Measurements from ENCODE around the gene SNAP25.

SNAP25 gene

DNA sequence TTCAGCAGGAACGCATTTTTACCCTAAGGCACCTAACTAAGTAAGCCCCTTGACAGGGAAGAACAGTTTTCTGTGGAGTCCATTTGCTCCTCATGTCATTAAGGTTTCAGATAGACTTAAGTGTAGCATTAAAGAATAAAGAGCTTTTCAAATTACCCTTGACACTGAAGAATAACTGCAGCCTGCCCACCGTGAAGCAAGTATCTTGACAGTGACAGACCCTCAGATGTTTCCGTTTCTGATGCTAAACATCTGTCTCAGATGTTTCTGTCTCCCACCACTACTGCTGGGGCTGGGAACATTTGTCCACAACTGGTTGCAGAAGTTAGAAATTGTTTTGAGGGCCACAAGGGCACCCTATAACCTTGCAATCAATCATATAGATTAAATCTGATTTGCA is 50.0 kb downstream of the SNAP25 start:
- no peak for DNase-seq

DNA sequence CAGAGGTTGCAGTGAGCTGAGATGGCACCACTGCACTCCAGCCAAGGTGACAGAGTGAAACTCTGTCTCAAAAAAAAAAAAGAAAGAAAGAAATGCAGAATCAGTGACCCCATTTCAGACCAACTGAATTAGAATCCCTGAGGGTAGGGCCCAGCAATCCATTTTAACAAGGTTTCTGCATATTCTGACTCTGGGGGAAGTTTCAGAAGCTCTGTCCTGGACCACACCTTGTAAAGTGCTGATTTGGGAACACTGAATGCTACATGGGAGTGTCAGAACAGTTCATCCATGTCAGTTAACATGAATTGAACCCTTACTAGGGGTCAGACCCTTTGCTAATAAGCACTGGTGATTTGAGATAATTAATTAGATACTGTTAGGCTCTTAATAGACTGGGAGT is 52.0 kb downstream of the SNAP25 start:
- DNase-seq = no peak

DNA sequence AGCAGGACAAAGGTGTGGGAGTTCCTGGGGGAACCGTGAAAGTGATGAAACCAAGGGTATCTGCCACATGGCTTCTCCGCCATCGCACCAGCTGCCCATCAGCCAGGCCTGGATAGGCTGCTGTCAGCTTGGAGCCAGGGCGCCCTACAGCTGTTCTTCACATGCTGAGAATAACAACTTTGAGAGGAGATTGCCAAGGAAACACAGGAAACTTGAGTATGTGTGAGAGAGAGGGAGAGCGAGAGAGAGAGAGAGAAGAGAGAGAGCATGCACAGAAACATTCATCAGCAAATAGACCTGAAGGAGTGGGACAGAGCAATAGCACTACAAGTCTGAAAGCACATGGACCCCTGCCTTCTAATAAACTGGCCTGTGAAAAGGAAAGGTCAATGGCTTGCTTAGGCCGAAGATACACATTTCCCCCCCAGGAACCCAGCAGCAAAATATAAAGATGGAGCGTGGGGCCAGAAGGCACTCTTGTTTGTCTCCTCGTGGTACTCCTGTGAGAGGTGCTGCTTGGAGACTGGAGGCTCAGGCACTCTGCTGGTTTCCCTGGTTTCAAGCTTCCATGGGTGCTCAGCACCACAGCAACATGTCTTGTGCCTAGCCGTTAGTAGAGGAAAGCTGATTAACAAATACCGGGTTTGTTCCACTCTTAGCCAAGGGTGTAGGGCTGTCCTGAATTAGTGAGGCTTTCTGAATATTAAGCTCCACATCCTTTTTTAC is 53.0 kb downstream of the SNAP25 start:
- DNase-seq = no peak

DNA sequence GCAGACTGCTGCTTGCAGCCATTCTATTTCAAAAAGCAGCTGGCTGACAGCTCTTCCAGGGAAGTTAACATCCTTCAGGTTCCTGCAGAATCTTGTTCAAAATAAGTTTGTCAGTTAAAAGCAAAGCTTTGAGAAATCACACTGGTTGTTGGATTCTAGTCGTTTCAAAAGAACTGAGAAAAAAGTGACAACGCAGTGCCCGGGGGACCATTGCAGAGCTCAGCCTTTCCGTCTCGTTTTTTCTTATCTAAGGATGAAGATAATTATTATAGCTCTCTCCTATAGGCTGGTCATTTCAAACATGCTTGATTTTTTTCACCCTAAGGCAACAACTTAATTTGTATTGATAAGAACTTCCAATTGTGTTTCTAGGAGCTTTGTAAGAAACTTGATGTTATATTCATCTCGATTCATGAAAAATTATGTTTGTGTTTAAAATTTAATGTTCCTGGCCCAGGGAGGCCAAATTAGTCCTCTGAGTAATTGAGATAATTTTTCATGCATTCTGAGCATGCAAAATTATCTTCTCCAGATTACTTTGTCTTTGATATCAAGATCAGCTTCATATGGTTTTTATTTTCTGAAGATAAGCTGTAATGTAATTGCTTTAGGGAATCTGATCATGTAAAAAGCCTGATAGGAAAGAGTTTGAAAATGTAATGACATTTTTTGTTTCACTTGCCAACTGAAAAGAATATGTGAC is 58.4 kb downstream of the SNAP25 start:
- DNase-seq = no peak

DNA sequence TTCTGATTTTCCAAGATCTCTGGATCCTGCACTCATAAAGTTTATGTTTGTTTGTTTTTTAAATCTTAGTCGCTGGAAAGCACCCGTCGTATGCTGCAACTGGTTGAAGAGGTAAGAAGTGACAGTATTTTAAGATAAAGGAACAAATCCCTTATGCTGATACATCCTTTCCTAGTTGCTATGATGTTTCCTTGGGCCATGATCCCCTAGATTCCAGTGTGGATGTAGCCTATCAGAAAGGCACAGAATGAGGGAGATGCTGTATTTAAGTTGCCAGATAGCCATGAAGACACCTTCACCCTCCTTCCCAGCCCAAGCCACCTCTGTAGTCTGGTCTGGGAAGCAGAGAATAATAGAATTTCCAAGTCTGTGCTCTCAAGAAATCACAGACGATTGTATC is 59.0 kb downstream of the SNAP25 start:
- DNase-seq = no peak

DNA sequence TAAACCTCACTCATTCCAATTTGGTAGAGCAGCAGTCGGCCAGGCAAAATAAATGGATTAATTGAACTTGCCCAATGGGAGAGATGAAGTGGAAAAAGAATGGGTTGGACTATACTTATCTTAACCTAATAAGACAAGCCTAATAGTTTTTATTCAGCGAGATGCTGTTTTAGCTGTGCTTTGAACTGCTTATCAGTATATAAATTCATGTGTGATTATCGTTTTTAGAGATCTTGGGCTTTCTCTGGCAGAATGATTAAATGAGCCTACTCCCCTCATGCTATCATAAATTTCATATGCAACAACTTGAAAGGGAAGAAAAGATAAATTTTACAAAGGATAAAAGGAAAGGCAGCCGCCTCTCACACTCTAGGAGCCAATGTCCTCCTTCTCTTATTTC is 59.8 kb downstream of the SNAP25 start:
- no peak for DNase-seq

DNA sequence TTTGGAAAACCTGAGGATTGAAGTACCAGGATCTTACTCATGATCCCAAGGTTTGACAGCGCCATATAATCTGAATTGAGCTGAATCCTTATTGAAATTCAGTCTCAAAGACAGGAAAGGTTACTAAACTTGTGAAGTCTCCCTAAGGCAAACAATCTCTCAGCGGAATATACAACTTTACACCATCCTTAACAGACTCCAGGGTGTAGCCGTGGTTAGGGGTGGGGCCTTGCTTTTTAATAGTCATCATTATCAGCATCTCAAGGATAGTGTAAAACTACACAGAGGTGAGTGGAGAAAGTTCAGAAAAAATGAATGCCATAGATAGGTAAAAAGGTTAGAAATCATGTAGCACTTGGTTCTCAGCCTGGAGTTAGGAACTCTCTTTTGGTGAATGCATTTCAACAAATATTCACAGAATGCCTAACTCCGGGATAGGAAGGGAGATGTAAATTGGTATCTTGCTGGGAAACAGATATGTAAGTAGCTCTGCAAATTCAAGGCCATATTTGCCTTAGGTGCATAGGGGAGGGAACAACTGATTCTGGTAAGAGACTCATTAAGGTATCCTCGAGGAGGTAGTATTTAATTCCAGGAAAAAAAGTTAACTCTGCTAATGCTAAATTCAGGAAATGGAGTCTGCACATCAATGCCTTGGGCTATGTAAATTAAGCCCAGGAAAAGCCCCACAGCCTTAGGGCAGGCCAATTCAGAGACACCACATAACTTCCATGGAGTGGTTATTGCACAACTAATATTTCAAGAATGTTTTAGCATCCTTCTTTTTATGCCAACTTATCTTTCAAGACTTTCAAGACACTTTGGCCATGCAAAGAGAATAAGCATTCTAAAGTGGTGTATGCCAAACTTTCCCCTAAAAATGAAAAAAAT is 61.6 kb downstream of the SNAP25 start:
- DNase-seq = no peak

DNA sequence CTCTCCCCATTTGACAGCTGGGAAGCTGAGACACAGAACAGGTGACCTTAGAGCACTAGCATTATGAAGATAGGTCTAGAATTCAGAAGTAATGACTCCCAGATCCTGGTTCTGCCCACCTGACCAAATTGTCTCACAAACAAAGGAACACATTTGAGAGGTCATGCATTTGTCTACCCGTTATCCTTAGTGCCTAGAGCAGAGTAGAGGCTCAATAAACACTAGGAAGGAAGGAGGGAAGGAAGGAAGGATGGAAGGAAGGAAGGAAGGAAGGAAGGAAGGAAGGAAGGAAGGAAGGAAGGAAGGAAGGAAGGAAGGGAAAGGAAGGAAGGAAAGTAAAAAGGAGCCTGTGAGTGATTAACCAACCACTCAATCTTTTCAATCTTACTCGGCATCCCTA is 63.3 kb downstream of the SNAP25 start:
- DNase-seq = no peak

DNA sequence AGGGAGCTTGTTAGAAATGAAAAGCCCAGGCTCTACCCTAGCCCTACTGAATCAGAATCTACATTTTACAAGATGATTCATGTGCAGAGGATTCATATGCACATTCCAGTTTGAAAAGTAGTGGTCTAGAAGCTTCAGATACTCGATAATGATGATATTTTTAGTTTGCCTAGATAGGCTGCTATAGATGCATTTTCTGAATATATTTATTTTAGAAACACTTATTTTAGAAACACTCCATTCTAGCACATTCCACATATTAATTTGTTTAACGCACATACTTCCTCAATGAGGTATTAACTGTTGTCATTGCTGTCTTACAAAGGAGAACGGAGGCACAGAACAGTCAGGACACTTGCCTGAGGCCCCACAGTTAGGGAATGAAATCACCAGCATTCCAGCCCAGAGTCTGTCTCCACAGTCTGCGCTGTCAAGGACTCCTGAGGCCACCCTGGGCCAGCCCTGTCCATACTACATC is 64.4 kb downstream of the SNAP25 start:
- no peak for DNase-seq

DNA sequence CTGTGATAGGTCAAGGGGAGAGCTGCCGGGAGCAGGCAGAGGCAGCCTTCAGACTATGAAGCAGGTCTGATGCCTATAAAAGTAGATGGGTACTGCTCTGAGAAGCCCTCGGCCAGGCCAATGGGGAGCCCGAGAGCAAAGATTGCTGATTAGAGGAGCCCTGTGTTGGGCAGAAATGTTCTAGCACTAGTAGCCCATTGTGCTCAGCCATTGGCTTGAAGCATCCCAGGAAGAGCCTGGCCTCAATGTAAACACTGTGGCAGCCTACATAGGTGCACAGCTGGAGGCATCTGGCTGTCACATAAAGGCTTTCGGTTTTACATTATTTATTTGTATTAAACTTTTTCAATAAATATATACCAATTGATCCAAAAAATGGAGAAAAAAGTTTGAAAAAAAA is 67.7 kb downstream of the SNAP25 start:
- no peak for DNase-seq

DNA sequence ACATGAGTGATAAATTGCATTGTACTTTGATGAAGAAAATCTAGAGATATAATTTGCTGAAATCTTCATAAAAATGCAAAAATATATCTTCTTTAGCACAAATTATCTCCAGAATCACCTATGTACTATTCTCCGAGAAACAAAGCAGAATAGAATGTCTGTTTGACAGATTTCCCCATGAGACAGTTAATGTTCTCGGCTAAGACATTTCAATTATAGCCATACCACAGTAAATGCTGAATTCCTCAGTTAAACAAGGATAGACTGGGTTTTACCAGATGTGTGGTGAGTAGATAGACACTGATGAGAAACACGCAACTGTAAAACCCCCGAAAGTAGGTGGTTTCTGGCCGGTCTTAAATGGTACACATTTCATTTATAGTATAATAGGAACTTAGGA is 69.8 kb downstream of the SNAP25 start:
- DNase-seq = no peak

DNA sequence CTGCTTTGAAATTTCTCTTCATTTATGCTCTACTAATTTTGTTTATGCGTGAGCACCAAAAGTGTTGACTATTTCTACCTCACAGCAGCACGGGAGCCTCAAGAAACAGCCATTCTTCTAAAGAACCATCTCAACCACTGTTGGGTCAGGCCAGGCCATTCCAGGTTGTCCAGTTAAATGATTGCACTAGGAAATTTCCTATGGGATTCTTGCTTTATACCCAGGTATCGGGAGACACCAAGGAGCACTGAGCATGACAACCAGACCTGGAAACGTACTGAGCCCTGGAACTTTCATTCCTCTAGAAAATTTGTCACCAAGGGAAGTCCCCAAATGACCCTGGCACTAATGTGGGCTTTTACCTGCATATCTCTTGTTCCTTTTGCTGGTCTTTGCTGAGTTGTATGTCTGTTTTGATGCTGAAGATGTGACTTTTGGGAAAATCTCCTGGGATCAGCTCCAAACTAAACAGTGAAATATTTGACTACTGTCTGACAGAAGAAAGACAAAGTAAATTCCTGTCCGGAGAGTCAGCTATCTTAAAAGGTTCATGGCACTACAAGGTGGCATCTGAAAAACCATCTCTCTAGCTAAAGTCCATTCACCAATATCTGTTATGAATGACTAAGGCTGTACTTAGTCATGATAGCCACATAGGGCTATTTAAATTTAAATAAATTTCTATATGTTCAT is 70.5 kb downstream of the SNAP25 start:
- DNase-seq = no peak

DNA sequence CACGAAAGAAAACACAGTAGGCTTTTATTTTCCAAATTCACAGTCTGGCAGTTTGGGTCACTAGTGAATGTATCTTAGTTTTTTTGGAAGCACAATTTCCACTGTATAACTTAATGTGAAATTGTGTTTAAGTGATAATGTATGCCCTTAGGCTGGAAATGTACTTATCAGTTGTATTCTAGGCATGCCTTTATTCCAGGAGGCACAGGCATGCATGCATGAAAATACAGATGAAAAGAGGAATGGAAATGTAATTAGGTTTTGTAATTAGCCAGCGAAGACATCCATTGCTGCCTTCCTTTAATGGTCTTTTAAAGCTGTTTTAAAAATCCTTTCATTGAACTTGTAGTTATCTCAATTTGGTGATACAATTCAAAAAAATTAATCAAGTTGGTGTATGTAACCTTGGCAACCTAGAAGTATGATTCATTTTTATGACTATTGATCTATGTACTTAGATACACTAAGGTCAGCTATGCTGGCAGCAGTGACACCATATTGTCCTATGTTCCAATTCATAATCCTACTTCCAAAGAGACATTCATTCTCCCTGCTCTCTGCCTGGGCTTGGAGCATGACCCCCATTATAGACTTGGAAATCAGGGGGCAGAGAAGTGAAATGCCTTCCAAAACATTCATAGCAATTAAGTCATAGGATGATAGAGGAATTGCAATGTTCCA is 73.1 kb downstream of the SNAP25 start:
- no peak for DNase-seq

DNA sequence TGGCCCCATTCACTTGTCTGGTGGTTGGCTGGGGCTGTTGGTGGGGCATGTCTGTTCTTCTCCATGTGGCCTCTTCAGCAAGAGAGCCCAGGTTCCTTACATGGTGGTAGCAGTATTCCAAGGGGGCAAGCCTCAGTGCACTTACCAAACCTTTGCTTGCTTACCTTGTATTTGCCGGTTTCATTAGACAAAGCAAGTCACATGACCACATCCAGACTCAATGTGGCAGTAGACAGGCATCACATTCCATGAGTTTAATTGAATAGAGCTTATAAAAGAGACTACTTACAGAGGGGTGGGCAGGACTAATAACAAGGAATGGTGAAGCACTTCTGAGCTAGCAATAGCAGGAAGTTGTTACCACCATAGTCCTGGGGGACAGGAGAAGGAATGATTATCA is 78.6 kb downstream of the SNAP25 start:
- DNase-seq = no peak

DNA sequence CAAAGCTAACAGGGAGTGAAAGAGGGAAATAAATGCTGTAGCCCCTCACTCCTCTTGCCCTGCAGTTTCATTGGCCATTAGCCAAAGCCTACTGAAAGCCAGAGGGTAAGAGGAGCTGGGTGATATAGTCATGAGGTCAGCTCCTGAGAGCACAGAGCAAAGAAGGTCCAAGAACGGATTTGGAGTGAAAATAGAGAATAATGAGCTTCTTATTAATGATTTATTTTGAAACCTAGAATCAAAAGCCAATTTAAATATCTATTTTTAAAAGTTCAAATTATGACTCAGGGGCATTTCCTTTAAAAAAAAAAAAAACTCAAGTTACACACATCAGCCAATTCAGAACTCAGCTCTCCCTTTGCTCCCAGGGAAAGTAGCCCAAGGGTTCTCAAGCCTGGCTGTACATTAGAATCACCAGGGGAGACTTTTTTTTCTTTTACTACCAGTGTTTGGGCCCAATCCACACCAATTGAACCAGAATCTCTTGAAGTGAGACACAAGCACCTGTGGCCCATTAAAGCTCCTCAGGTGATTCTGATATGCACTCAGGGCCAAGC is 79.1 kb downstream of the SNAP25 start:
- no peak for DNase-seq

DNA sequence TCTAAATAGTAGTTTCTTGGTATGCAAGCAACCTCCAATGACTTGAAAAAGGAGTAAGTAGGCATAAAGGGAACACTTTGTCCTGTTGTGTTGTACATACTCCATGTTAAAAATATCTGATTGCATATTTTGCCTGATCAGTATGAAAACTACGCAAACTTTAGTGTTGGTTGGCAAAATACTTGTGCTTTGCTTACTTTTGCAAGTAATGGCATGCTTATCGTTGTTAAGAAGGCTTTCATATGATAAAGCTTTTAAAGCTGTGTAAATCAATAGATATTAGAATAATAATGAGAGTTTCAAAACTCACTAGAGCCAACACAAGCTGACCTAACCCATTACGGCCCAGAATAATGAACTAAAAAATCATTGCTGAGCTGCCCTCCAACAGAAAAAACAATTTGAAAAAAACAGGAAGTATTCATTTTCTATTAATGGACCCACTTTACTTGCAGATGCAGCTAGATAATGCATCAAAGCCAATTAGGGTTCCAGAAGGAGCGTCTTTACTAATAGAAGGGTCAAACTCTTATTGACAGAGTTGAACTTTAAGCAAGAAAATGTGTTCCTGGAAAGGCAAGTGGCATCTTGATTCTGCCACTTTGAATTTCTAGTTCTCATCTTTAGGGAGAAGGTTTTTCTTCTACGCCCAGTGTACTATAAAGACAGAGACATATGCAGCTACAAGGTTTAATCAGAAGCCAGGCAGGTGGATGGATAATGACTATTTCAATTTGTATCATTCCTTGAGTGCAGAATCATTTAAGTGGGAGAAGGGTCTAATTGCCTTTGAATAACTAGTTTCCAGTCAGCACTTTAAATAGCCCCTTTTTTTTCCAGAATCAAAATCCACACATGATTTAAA is 82.2 kb downstream of the SNAP25 start:
- no peak for DNase-seq

DNA sequence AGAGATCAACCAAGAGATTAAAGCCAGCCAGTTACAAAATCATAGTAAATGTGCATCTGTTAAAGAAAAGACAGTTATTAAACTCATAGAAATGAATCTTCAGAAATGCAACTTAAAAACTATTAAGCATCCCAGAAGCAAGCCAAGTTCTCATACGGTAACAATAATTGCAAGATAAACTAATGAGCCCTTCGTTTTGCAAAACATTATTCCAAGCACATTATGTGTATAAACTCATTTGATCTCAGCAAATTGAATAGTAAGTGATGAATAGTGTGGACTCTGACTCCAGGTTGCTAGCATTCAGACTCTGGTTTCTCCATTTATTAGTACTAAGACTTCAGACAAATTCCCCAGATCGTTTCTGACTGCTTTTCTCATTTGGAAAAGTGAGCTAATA is 85.2 kb downstream of the SNAP25 start:
- no peak for DNase-seq

DNA sequence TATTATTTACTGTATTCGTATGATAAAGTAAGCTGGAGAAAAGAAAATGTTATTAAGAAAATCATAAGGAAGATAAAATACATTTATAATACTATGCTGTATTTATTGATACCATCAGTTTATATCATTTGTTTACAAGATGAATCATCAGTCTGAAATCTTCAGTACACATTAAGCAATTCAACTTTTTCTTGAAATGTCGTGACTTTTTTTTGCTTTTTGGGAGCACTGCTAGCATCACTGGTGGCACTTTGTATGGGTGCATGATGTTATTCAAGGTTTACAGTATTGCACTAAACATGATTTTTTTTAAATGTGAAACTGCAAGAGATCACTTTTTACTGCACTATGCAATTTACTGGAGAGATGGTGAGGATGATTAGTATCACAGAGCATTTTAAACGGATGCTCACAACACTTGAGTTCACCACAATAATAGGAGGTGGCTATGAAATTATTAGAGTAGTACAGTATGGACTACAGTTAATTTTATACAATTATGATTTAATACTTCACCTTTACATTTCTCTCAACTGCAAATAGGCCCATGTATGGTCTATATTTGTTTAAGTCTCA is 85.9 kb downstream of the SNAP25 start:
- no peak for DNase-seq

DNA sequence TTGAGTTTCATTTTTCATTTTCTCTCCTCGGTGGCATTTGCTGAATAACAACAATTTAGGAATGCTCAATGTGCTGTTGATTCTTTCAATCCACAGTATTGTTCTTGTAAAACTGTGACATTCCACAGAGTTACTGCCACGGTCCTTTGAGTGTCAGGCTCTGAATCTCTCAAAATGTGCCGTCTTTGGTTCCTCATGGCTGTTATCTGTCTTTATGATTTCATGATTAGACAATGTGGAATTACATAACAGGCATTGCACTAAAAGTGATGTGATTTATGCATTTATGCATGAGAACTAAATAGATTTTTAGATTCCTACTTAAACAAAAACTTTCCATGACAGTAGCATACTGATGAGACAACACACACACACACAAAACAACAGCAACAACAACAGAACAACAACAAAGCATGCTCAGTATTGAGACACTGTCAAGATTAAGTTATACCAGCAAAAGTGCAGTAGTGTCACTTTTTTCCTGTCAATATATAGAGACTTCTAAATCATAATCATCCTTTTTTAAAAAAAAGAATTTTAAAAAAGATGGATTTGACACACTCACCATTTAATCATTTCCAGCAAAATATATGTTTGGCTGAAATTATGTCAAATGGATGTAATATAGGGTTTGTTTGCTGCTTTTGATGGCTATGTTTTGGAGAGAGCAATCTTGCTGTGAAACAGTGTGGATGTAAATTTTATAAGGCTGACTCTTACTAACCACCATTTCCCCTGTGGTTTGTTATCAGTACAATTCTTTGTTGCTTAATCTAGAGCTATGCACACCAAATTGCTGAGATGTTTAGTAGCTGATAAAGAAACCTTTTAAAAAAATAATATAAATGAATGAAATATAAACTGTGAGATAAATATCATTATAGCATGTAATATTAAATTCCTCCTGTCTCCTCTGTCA is 88.1 kb downstream of the SNAP25 start:
- peak; percentile 2 to 3 for DNase-seq

DNA sequence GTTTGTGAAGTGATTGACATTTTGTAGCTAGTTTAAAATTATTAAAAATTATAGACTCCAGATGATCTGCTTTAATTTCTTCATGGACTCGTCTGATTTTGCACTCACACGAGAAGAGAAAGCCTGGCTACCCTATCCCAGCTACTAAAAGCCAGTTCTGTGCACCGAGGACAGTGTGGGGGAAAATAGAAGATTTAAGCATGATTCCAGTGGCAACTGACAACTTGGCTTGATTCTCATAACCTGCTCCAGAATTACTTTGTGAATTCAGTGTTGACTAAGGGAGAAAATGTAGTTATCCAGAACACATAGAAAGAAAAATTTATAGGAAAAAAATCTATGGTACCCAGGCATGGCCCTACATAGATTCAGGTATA is 88.7 kb downstream of the SNAP25 start:
- no peak for DNase-seq

All from AML-193 (cell line).